ENCODE results near the gene ARHGAP23.
A peak's percentile ranks its signal among the peaks of the same experiment; 100 is the strongest.
"Not testable (repeated sequence)": the region's sequence is repeated elsewhere in the genome, so short reads cannot be mapped to it uniquely, and the experiment has no call there.

ARHGAP23 gene

DNA sequence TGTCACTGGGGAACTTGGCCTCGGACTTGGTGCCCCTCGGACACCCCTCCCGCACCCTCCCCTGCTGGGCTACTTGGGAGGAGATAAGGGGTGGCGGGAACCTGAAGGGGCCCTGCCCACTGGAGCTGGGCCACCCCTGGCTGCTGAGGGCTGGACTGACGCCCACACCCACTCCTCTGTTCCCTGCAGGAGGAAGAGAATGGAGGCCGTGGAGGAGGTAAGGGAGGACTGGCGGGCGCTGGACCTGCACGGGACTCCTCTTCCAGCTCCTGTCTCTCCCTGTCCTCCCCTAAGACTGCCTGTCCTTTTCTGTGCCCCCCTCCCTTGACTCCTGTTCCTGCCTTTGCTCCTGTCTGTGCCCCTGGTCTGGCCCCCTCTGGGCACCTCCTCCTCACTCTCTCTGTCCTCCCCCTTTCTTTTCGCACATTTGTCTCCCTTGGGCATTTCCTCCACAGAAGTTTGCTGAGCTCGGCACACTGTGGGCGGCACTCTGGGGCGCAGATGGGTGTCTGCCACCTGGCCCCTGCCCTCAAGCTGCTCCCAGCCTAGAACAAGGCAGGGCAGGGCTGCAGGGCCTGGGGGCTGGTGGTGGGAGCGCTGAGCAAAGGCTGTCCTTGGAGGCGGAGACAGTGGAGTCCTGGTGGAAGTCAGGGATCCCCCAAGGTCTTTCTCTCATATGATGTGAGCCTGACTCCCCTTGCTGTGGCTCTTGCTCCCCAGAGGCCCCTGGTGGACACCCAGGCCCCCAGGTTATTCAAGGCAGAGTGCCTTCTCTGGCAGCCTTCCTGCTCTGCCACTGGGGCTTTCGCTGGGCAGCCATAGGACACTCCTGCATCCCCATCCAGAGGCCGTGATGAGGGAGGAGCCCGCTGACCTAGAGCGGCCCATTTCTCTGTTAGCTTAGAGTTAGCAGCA lies 32.7 kb downstream of the ARHGAP23 start:
- DNase-seq (ENCODE audit: low spot score) = no peak

DNA sequence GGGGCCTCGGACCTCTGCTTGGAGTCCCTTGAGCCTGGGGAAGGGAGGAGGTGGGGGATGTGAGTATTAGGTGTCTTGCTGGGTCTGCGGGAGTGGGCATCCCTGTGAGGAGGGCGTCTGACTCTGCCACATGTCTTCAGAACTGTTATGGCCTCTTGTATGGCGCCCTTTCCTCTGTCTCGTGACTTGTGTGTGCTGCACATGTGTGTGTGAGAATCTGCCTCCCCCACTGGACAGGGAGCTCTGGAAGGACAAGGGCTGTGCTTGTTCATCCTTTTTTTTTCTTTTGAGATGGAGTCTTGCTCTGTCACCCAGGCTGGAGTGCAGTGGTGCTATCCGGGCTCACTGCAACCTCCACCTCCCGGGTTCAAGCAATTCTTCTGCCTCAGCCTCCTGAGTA lies 33.4 kb downstream of the ARHGAP23 start:
- DNase-seq (ENCODE audit: low spot score) = no peak

DNA sequence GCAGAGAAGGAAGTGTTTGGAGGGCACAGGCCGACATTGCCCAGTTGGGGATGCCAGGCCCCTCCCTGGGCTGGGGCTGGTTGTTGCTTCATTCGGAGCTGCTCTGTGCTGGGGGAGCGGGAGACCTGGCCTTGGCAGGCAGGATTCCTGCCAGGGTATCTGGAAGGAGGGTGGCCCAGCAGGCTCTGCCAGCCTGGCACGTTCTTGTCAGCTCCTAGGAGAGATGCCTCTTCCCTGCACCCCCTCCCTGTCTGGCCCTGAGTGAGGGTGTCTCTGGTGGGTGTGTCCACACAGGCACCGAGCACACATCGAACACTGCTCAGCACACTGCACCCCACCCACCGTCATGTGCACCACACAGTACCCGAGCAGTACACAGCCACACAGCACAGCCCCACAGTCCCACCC lies 35.2 kb downstream of the ARHGAP23 start:
- no peak for DNase-seq (ENCODE audit: low spot score)

DNA sequence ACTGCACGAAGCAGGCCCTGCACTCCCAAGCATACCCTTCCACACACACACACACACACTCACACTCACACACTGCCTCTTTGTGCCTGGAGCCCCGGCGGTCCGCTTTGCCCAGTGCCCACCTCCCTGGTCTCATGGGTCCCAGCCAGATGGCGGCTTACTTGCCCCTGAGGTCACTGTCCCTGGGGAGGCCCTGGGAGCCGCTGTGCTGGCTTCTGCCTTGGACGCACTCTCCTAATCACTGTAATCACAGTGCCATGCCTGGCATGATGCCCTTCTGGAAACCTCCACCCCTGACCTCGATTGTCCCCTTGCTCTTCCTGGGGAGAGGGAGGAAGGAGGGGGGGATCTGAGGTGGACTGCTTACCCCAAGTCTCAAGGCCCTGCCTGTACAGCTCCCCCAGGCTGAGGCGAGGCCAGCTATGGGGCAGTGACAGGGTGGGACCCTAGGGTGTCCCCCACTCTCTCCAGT lies 36.0 kb downstream of the ARHGAP23 start:
- peak; percentile 69 for DNase-seq (ENCODE audit: low spot score)

DNA sequence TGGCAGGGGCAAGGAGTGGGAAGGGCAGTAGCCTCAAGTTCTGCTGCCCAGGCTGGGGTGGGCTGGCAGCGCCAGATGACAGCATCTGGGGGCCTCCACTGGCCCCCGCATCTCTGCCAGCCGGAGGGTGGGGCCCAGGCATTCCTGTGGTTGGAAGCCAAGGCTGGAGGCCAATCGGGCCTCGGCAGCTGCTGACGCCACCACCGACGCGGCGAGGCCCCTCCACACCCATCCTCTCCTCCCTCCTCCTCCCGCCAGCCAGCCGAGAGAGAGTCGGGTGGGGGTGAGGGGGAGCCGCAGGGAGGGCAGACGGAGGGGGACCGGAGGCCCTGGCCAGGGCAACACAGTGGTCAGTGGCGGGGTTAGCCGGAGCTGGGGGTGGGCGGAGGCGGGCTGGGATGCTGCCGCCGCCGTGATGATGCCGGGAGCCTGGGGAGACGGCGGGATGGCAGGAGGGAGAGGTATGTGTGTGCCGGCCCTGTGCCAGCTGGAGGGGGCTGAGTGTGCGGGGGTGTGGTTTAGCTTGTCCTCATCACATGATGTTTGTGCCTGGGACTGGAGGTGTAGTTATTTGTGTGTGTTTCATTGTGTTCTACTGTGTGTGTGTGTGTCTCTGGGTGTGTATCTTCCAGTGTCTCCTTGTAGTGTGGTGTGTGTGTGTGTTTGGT lies 36.6 kb downstream of the ARHGAP23 start:
- peak; percentile 97 for DNase-seq (ENCODE audit: low spot score)

DNA sequence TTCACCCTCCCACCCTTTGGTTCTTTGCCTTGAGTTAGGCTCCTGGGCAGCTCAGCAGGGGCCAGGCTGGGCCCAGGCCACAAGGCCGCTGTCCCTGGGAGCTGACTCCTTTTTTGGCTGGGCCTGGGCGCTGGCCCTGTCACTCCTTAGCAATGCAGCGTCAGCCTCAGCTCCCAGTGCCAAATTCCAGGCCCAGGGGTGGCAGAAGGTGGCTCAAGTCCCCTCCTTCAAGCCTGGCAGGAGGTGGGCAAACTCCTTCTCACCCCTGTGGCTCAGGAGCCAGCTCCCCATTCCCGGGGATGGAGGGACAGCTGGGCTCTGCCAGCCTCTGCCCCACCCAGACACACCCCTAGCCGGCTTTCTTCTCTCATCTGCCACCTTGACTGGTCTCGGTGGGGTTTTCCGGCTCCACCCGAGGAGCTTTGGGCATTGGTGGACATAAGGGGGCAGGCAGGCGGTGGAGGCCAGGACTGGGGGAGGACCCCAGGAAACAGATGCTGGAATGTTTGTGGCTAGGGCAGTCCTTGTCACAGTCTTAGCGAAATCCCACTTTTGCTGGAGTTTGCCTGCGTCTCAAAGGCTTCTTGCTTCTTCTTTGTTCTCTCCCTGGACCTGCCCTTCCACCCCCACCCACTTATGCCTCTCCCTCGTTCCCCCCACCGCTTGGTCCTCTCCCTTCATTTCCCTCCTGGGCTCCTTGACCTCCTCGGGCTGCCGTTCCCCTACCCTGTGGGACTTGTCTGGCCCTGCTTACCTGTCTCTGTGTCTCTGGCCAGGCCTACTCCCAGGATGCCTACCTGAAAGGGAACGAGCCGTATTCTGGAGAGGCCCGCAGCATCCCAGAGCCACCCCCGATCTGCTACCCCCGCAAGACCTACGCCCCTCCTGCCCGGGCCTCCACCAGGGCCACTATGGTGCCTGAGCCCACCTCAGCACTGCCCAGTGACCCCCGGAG lies 37.4 kb downstream of the ARHGAP23 start:
- DNase-seq (ENCODE audit: low spot score) = peak; percentile 94

DNA sequence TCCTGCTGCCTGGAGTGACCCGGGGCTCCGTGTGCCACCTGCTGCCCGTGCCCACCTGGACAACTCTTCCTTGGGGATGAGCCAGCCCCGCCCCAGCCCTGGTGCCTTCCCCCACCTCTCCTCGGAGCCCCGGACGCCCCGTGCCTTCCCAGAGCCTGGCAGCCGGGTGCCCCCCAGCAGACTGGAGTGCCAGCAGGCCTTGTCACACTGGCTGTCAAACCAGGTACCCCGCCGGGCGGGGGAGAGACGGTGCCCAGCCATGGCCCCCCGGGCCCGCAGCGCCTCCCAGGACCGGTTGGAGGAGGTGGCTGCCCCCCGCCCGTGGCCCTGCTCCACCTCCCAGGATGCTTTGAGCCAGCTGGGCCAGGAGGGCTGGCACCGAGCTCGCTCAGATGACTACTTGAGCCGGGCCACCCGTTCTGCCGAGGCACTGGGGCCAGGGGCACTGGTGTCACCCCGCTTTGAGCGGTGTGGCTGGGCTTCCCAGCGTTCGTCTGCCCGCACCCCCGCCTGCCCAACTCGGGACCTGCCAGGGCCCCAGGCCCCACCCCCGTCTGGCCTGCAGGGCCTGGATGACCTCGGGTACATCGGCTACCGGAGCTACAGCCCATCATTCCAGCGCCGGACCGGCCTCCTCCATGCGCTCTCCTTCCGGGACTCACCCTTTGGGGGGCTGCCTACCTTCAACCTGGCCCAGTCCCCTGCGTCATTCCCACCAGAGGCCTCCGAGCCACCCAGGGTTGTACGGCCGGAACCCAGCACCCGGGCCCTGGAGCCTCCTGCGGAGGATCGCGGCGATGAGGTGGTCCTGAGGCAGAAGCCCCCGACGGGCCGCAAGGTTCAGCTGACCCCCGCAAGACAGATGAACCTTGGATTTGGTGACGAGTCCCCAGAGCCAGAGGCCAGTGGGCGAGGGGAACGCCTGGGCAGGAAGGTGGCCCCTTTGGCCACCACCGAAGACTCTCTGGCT lies 38.4 kb downstream of the ARHGAP23 start:
- no peak for DNase-seq (ENCODE audit: low spot score)

DNA sequence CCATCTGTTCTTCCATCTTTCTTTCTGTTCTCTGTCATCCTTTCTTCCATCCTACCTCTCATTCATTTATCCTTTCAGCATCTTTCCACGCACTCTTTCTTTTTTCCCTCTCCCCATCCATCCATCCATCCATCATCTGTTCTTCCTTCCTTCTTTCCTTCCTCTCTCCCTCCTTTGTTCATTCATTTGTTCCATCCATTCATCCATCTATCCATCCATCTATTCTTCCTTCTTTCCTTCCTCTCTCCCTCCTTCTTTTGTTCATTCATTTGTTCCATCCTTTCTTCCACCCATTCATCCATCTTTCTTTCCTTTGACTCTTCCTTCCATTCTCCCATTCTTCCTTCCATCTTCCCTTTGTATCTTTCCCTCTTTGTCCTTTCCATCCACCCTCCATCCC lies 39.2 kb downstream of the ARHGAP23 start:
- DNase-seq (ENCODE audit: low spot score) = no peak

DNA sequence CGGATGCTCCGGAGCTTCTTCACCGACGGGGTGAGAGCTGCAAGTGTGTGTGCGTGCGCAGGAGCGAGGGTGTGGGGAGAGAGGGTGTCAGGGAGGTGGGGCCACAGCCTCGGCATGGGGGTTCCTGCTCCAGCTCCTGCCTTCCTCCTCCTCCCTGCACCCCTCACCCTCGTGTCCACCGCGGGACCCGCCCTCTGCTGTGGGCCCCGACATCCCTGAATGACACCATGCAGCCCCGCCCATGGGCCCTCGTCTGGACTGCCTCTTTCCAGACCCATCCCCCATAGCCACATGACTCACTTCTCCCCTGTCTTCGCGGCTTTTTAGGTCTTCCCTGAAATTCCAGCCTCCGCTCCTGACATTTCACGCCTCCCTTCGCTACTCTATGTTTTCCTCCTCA lies 41.6 kb downstream of the ARHGAP23 start:
- no peak for DNase-seq (ENCODE audit: low spot score)

DNA sequence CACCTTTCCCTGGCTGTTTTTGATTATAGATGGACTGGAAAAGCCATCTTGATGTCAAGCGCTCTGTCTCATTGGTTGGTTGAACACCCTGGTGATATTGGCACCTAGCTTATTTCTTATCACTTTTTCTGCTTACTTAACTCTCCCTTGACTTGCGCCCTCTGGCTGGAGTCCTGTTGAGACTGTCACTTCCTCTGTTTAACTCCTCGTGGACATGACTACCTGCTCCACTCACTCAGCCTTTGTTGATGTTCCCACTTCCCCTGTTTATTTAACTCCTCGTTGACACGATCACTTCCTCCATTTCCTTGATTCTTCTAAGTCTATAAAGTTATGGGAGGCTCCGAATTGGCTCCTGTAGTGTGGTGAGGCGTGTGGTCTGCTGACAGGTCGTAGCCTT lies 43.0 kb downstream of the ARHGAP23 start:
- DNase-seq (ENCODE audit: low spot score) = not testable (repeated sequence)

DNA sequence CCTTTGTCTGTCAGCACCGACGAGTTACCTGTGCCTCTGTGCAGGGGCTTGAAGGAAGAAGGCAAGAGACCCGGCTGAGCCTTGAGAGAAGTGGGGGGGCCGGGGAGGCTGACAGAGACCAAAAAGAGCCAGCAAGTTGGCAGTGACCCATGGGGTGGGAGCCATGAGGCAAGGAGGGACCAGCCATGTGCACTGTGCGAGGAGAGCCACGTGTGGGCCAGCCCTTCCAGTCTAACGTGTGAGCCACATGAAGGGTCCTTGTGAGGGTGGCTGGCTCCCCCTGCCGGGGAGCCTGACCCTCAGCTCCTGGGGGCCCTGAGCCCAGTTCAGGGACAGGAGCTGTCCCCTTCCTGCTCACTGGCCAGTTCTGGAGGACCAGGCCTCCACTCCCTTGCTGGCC lies 46.4 kb downstream of the ARHGAP23 start:
- DNase-seq (ENCODE audit: low spot score) = not testable (repeated sequence)

DNA sequence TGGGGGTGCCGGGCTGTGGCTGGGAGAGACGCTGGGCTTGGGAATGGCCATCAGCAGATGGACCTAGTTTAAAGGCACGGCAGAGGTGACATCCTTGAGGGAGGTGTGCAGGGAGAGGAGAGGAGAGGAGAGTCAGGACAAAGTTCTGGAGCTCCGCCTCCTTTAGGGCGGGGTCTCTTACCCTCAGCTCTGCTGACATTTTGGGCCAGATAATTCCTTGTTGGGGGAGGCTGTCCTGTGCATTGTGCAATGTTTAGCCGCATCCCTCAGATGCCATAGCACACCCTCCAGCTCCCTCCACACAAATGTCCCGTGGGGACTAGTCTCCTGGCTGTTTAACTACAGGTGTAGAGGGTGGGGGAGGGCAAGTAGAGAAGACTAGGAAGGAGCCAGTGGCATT lies 48.3 kb downstream of the ARHGAP23 start:
- no peak for DNase-seq (ENCODE audit: low spot score)

DNA sequence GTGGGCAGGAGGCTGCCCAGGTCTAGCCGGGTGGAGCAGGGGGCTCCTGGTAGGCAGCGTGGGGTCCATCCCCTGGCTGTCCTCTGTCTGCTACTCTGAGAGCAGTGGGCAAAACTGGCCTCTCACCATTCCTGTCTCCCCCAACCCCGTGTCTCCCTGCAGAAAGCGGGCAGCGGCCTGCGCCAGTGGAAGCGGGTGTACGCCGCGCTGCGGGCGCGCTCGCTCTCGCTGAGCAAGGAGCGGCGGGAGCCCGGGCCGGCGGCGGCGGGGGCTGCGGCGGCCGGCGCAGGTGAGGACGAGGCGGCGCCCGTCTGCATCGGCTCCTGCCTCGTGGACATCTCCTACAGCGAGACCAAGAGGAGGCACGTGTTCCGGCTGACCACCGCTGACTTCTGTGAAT lies 49.2 kb downstream of the ARHGAP23 start:
- DNase-seq (ENCODE audit: low spot score) = not testable (repeated sequence)

DNA sequence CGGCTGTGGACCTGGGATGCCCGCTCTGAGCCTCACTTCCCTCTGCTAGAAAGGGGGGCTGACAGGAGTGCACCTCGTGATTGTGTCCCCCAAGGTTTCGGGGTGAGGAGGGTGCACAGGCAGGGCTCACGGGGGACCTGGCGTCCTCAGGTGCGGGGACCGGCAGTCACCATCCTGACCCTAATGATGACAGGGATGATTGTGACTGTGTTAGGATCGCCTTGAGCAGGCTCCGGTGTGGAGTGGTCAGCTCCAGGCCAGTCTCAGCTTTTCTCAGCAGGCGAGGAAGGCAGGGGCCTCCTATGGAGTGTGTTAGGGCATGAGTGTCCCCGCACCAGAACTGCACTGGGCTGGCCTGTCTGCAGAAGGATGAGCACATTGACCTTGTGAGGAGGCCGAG lies 49.7 kb downstream of the ARHGAP23 start:
- DNase-seq (ENCODE audit: low spot score) = not testable (repeated sequence)

DNA sequence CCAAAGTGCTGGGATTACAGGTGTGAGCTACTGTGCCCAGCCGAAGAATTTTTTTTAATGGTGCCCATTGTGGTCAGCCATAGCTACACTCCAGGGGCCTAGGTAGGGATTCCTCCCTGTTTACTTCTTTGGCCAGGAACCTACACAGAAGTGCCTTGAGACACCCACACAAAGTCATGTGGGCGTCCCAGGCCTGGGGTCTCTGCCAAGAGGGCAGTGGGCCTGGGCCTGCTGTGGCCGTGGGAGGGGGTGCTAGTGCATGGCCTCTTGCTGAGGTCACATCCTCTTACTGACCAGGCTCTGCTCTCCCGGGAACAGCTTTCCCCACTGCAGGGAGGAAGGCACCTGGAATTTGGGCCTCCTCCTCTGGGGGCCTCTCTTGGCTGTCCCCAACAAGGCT lies 50.4 kb downstream of the ARHGAP23 start:
- not testable (repeated sequence) for DNase-seq (ENCODE audit: low spot score)

DNA sequence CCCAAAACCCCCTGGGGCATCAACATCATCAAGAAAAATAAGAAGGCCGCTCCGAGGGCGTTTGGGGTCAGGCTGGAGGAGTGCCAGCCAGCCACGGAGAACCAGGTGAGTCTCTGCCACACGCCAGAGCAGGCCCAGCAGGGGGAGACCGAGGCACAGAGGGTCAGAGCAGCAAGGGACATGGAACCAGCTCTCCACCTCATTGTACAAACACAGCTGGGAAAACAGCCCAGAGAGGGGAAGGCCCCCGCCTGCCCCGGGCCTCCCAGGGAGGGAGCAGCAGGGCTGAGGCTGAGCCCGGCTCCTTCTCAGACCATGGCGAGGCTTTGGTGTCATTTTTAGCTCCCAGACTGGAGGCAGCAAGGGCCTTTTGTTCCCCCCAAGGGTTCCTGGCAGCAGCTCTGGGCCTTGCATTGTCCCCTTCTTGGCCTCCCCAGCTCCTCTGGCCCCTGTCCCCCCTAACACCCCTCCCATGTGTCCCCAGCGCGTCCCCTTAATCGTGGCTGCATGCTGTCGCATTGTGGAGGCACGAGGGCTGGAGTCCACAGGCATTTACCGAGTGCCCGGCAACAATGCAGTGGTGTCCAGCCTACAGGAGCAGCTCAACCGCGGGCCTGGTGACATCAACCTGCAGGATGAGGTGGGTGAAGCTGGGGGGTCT lies 53.9 kb downstream of the ARHGAP23 start:
- DNase-seq (ENCODE audit: low spot score) = not testable (repeated sequence)

DNA sequence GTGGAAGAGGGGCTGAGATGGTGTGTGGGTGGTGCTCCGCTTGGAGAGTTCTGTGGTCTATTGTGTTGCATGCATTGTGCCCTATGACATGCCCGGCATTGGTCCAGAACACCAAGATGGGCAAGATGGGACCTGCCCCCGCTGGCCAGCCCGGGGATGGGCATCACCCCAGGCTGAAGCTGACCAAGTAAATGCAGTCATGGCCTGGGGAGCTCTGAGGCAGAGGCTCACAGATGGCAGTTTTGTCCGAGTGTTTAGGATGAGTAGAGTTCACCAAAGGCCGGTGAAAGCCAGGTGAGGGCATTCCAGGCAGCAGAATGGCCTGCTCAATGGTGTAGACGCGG lies 54.4 kb downstream of the ARHGAP23 start:
- not testable (repeated sequence) for DNase-seq (ENCODE audit: low spot score)

DNA sequence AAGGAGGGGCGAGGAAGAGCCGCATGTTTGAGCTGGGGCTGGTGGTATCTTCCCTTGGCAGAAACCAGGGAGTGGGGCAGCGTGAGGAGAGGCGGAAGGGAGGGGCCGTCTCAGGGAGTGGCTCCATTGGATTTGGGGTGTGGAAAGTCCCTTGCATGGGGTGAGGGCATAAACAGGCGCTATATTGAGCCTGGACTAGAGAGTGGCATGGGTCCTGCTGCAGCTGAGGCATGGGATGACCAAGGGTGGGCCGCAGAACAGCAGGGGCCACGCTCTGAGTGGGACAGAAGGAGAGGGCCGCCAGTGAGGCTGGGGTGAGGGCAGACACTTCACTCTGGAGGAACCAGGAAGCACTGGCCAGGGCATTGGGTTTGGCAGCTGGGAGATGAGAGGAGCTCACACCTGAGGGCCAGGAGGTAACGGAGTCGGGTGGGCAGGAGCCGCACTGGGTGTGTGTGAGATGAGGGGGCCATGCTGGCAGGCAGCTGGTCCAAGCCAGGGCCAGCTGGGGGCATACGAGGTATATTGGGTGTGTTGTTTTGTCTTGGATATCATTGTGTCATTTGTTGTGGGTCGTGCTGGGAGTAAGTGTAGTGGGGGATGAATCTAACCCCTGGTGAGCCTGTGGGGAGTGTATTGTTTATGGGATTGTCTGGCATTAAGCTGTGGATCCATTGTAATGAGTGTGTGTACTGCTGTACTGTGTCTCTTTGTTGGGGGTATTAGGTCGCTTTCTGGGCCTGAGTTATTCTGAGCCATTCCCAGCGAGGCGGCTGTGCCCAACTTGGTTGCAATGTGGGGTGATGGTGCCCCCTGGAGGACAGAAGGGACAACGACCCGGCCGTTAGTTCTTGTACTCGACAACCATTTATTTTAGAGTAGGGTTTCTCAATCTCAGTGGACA lies 56.2 kb downstream of the ARHGAP23 start:
- DNase-seq (ENCODE audit: low spot score) = peak; percentile 54

DNA sequence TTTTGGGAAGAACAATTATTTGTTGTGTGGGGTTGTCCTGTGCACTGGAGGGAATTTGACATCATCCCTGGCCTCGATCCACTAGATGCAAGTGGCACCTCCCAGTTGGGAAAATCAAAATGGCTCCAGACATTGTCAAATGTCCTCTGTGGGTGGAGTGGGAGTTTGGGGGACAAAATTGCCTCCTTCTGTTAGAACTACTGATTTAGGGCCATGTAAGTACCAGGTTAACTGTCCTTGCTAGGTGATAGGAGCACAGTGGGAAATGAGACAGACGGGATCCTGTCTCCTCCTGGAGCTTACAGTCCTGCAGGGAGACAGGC lies 56.8 kb downstream of the ARHGAP23 start:
- no peak for DNase-seq (ENCODE audit: low spot score)
